GM12892 (cell line): ENCODE results near the gene RRBP1.

Experiments
- POLR2A ChIP-seq: IDR thresholded peaks from 2 replicates; pipeline ENCODE4 v1.6.1; 2011; ENCODE audit warnings: low read depth, low read length, control low read depth
- POLR2AphosphoS5 ChIP-seq: IDR thresholded peaks from 2 replicates; pipeline ENCODE4 v1.6.1; 2011; ENCODE audit warnings: low read depth, low read length, control low read depth
- TAF1 ChIP-seq: IDR thresholded peaks from 2 replicates; pipeline ENCODE4 v1.6.1; 2011; ENCODE audit warnings: low read depth, mild to moderate bottlenecking, control low read depth, low read length, borderline replicate concordance

DNA sequence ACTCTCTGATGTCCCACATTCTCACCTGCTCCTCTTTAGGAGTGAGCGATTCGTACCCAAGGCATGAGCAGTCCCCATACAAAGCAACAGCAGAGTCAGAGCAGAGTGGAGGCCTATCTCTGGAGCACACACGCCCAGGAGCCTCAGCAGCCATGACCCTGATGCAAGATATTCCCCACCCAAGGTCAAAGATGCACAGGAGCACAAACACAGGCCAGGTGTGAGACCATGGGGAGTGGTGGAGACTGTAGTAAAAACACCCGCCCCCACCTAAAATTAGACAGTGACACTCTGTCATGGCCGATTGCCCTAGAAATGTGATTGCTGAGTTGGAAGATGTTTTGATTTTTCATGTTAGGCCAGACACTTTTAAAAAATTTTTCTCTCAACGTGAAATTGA lies 21.4 kb downstream of the RRBP1 start:
- no peak for TF ChIP-seq POLR2AphosphoS5
- TF ChIP-seq TAF1: no peak
- no peak for TF ChIP-seq POLR2A
